ENCODE measurements around the gene PPOX.
A peak's percentile ranks its signal among the peaks of the same experiment; 100 is the strongest.

The PPOX gene

DNA sequence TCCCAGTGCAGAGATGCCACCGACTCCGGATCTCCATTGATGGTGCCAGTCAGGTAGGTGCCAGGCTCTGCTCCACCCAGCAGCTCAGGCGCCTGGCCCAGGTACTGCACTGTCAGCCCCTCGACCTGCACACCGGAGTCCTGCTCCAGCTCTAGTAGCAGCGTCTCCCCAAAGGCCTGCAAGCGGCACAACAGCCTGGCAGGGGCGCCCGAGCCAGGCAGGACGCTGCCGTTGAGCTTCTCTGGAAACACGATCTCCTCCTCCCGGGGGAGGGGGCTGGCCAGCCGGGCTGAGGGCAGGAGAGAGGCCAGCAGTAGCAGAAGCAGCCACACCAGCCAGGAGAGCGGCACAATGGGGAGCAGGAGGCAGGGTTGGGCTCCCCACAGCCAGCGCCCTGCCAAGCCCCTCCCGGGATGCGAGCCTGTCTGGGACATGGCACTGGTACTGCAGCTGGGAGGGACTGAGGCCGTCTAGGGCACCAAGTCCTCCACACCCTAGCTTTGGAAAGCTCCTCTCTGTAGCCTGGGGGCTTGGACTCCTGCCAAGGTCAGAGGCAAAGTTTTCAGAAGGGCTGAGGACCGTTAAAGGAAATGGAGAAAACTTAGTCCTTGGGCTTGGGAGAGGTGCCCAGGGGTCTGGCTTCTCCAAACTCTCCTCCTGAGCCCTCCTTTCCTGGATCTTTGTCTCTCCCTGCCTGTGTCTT is 32.1 kb downstream of the PPOX start:
- DNase-seq (ENCODE audit: low read depth): no peak

DNA sequence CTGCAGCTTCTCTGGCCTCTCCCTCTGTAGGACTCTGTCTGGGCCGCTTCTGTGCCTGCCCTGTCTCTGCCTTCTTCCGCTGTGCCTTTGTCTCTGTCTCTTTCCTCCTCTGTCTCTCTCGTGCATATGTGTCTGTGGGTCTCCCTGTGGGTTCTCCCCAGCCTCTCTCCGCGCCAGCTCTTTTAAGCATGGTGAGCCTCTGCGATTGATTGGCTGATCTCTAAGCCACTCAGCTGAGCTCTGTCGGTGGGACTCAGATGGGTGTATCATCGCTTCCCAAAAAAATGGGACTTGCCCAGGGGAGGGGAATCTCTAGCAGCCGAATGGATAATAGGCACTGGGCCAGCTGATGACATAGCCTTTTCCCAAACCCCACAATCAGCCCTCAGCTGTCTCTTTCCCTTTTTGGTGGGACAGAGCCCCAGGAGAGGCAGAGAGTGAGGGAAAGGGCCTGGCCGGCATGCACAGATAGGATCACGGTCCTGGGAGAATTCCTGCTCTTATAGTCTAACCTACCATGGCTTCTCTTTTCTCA is 32.7 kb downstream of the PPOX start, which contains the start of gene ADAMTS4:
Gene ADAMTS4, minus strand, starts transcription at position 158 of the 535 bp plus-strand sequence. CDS start 427 bp downstream, outside the sequence.
- no peak for DNase-seq (ENCODE audit: low read depth)

DNA sequence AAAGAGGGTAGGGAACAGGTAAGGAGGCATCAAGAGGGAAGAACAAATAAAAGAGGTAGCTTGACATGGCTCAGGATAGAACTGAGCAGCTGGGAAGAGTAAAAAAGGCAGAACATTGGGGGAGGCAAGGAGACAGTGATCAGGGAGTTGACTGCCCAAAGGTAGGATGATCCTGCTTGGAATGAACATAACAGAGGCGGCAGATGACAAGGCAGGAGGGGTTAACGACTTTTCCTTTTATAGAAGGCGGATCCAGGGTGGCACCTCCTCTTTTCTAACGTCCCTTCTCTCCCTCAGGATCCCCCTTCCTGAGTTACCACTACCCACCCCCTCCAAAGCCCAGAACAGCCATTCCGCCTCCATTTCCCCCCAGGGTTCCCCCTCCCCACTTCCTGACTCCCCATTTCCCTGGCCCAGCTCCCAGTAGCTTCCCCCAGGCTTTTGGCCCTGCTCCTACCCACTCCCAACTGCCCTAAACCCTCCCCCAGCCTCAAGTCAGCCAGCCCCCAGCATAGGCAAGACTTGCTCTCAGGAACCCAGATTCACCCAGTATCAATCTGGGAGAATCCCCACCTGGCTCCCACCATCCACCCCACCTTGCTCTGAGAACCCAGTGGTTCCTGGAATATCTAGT is 33.4 kb downstream of the PPOX start:
- DNase-seq (ENCODE audit: low read depth): no peak

DNA sequence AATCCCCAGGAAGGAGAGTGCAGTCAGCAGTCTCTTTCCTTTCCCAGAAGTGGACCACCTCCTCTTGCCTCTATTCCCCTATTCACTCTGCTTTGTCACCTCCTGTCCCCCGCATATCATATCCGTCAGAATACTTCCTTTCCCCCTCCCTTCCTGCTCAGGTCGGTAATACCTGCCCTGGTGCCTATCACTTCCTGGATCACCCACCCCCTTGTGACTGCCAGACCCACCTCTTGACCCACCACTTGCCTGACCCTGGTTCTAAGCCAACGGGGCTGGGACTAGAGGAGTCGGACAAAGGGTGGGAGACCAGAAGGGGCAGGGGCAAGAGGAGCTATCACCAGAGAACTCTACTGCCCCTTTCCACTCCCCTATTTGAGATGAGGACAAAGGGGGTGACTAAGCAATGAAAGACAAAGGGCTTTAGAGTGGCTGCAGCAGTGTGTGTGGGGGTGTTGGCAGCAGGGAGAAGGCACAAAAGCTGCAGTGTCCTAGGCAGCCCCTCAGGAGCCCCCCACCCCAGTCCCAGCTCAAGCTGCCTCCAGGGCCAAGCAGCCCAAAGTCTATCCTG is 34.3 kb downstream of the PPOX start:
- DNase-seq (ENCODE audit: low read depth): no peak

DNA sequence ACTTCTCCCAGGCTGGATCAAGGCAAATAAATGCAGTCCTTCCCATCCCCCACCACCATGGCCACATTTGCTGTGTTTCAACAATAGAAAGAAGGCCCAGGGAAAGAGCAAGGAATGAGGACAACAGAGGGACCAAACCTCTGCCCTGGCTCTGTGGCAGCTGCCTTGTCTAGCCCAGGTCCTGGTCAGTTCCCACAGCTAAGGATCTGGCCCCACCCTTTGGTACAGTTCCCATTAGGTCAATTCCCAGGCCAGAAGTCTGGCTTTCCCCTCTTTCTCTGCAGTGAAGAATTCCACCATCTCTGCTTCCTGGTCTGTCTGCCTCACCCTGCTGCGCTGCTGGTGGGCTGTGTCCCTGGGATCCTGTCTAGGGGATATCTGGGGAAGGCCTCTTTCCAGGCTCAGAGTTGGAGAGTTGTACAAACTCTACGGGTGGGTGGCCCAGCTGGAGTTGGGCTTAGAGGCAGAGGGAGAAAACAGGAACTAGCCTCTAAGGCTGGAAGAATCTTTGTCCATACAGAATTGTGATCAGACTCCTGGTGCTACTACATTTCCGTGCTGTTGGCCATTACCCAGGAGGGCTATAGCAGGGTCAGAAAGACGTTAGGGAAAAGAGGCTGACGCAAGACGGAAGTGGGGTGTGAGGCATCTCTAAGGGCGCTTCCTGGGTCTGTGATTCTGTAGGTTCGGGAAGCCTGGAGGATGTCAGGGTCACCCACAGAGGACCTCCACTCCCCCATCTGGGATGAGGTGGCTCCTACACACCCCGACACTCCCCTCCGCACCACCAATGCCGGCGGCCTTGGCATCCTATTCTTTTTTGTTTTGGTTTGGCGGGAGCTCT is 35.0 kb downstream of the PPOX start:
- no peak for DNase-seq (ENCODE audit: low read depth)

DNA sequence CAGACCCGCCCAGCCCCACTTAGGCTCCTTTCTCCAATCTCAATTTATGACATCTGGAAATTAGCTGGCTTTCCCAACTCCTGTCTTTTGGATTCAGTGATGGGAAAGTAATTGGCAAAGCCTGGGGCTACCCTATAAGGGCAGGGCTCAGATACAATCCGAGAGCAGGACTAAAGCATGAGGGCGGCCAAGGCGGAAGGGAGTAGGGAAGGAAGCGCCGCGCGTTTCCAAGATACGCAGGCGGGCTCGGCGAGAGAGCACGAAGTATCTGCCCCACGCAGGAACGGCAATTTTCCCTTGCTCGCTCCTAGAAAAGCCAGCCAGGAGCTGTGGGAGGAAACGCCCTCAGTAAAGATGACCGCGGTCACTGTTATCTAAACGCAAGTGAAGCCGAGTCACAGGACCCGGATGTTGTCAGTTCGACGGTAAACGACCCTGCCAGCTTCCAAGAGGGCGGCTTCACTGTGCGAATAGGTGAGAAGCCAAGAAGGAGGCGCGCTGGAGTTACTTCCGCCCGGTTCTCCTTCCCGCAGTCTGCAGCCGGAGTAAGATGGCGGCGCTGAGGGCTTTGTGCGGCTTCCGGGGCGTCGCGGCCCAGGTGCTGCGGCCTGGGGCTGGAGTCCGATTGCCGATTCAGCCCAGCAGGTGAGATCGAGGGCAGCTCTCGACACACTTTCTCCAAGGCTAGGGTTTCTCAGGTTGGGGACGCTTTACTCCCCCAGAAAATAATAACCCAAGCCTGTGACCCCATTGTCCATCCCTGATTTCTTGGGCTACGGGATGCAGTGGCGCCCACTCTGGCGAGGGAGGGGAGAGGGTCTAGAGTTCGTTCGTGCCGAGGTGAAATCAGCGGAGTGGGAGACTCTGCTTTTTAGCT is 35.8 kb downstream of the PPOX start, which contains the start of gene NDUFS2:
Gene NDUFS2, plus strand, starts transcription at position 532 of the 877 bp plus-strand sequence. Its CDS starts 19 bp downstream, at position 551.
- DNase-seq (ENCODE audit: low read depth): peak; percentile 89

DNA sequence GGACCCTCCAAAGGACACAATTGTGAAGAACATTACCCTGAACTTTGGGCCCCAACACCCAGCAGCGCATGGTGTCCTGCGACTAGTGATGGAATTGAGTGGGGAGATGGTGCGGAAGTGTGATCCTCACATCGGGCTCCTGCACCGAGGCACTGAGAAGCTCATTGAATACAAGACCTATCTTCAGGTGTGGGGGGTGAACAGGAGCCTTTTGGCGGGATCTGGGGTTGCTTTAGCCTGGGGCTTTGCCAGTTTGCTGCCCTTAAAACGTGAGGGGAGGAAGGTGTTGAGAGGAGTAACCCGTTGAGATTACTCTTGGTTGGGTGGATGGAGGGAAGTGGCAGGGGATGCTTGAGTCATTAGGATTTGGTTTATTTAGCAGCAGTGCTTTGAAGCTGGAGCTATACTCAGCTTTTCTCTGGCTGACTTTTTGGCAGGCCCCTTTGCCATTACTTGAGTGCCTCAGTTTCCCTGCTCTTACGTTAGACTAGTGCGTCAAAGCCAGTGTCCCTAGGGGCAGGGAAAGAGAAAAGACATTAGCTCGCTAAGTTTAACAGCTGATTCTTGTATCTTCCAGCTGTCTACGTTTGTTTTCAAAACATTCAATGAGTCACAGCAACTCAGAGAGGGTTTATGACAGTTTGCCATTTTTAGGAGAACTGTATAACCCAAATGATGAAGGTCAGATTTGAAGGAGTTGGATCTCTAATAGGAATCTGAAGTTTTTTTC is 40.4 kb downstream of the PPOX start:
- DNase-seq (ENCODE audit: low read depth): no peak

DNA sequence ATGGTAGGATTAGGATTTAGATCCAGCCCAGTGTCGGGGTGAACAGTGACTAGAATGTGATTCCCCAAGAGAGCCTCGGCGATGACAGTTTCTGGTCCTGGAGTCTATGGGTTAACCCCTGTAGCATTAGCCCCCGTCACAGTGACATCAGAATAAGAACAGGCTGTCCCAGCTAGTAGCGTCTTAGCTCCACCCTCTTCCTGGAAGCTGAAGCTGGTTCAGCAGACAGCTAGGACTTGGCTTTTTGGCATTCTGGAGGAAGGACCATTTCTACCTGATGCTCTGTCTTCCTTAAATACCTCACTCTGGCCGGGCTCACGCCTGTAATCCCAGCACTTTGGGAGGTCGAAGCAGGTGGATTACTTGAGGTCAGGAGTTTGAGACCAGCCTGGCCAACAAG is 40.9 kb downstream of the PPOX start:
- DNase-seq (ENCODE audit: low read depth): no peak

DNA sequence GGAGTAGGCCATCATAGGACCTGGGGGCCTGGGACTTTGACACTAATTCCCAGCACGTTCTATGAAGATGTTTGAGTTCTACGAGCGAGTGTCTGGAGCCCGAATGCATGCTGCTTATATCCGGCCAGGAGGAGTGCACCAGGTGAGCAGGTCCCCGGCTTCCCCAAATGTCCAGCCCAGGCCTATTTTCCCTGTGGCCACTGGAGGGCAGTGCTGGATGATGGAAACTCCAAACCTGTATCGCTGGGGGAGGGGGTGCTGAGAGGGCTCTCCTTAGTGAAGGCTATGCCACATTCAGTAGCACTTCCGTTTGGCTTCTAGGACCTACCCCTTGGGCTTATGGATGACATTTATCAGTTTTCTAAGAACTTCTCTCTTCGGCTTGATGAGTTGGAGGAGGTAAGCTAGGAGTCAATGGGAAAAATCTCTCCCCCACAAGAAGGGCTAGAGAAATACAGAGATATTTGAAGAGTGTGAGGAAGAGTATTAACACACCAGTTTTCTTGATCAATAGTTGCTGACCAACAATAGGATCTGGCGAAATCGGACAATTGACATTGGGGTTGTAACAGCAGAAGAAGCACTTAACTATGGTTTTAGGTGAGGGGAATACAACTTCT is 43.7 kb downstream of the PPOX start:
- no peak for DNase-seq (ENCODE audit: low read depth)

DNA sequence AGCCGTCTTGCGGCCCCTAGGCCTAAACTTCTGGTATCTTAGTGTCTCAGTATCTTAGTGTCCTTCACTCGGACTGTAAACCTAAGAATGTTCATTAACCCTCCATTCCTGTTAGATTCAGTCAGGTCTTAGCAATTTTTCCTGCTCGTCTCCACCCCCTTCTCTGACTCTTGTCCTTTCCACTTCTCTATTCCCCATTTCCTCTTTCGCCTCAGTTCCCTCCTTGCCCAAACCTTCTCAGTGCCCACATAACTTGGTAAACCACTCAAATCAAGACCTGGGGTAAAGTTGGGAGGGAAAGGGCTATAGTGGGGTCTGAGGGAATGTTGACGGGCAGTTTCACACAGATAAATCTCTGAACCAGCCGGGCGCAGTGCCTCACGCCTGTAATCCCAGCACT is 48.1 kb downstream of the PPOX start:
- DNase-seq (ENCODE audit: low read depth): no peak

DNA sequence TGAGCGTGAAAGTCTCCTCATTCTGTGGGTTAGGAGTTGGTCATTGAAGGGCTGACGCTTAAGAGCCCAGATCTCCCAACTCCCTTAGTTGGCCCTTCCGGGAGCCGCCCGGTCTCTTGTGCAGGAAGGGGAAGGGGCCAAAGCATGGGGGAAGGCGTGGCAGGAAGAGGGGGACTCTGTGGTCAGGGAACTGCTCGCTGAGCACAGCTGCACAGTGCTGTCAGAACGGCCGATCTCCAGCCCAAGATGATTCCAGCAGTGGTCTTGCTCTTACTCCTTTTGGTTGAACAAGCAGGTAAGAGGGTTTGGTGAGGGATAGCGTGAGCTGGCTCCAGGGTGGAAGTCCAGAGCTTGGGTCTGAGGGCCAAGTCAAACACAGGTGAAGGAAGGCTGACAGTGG is 48.9 kb downstream of the PPOX start, which contains the start of gene FCER1G:
Gene FCER1G, plus strand, starts transcription at position 220 of the 400 bp plus-strand sequence. Its CDS starts 27 bp downstream, at position 247.
- no peak for DNase-seq (ENCODE audit: low read depth)

DNA sequence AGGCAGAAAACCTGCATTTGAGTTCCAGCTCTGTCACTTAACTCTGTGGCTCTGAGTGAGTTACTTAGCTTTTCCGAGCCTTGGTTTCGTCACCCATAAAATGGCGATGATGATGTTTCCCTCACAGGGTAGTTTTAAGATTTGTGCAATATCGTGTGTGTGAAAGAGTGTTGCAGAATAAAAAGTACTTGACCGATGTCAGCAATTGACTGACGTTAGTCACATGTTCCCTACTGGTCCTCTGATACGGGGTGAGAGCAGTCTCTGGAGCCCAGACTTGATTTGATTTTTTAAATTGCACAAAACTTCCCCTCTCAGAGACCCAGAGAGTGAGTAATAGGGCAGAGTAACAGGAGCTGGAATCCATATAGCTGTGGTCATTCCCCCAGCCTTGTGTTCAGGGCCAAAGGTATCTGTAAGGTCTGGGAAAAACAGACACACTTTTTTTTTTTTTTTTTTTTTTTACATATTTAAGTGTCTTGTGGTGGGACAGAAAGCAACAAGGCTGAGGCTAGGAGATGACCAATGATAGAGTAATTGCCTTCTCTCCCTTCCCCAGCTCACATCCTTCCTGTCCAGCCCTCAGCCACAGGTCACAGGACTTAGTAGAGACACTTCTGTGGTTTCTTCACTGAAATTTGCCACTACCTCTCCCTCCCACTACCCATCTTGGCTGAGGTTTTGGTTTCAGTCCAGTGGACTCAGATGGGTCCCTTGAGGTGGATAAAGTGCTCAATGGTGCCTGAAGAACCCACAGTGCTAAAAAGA is 50.9 kb downstream of the PPOX start:
- no peak for DNase-seq (ENCODE audit: low read depth)

DNA sequence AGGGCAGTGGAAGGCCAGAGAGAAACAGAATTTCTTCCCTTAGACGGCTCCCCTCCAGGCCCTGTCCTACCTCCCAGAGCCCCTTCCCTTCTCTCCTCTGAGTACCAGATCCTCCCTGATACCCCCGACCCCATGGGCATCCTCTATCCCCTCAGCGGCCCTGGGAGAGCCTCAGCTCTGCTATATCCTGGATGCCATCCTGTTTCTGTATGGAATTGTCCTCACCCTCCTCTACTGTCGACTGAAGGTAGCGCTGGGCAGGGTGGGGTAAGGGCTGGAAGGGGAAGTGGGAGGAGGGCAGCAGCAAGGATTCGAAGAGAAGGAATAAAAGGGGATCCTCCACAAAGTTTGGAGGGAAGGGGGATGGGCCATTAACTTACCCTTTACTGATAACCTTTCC is 51.6 kb downstream of the PPOX start:
- DNase-seq (ENCODE audit: low read depth): no peak

DNA sequence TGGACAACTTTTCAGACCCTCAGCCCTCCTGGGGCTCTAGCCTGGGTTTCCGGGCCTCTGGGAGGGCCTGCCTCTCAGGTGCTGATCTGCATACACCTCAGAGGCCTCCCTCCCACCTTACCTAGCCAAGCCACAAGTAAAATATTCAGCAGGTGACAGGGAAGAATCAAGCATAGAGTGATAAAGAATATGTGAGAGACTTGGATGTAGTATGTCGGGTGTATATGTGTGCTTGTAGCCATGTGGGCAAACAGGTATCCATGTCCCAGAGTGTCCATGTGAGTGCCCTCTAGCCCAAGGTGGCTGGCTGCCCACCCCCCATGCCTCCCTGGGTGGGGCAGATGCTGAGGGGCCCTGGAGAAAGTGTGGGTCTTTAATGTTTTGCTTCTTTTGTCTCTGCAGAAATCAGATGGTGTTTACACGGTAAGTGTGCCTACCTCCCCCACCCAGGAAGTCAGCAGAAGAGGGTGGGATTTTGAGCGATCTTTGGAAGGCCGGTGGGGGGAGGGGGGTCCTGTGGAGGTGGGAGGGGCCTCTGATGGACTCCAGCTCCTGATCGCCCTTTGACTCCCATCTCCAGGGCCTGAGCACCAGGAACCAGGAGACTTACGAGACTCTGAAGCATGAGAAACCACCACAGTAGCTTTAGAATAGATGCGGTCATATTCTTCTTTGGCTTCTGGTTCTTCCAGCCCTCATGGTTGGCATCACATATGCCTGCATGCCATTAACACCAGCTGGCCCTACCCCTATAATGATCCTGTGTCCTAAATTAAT is 52.3 kb downstream of the PPOX start:
- no peak for DNase-seq (ENCODE audit: low read depth)

DNA sequence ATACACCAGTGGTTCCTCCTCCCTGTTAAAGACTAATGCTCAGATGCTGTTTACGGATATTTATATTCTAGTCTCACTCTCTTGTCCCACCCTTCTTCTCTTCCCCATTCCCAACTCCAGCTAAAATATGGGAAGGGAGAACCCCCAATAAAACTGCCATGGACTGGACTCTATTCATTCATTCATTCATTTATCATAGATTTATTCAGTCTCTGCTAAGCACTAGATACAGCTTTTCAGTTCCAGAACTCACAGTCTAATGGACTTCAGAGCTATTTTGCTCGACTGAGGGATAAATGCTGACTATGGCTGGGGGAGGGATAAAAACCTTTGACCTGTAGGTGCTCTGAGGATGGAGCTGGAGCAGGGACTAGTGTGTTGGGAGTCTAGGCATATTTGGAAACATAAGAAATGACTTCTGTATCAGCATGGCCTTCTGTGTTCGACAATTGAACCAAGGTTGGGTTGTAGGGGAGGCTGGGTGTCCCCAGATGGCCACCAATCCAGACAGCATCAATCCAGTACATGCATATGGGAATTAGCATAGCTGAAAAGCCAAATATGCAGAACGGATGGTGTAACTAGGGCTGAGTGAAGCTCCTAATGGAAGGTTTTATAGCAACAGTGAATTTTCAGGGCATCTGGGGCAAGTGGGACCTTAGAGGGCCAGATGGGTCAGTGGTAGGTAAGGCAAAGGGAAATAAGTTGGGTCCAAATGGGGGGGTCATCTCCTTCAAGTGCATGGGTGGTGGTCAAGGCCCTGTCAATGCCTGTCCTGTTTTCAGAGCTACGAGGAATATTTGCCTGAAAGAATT is 53.1 kb downstream of the PPOX start:
- no peak for DNase-seq (ENCODE audit: low read depth)

DNA sequence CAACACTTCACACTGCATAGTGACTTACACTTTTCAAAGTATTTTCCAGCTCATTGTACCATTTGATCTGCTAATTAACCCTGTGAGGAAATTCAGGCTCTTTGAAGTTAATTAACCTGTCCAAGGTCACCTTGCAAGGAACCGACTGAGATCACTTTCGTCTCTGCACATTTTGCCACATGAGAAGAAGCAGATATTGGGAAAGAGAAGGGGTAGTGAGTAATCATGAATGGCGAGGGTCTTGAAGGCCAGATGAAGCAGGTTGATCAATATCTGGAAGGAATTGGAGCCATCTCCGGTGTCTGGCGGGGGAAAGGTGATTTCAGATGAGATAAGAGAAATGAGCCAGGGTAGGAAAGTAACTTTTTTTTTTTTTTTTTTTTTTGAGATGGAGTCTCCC is 53.8 kb downstream of the PPOX start:
- no peak for DNase-seq (ENCODE audit: low read depth)
